H1 (cell line): ENCODE results near the gene CA10. TPM values are rescaled to one million over a fixed set of nuclear protein-coding genes. Genes with fewer than 3 reads are reported as not detected.

Experiments
- CTCF ChIA-PET: fragments of 300-600 bp; sonication (Branson Sonifier 250); formaldehyde crosslinking; loops from one replicate; lab custom pipeline; 2021; ENCODE audit not compliant: partially characterized antibody; lab: Charles Lee
- POLR2A ChIA-PET: fragments of 300-600 bp; sonication (Branson Sonifier 250); formaldehyde crosslinking; loops from one replicate; lab custom pipeline; 2021; ENCODE audit warnings: inconsistent platforms; ENCODE audit not compliant: partially characterized antibody; lab: Charles Lee
- DNase-seq, 2 experiments: peaks; one replicate each; pipeline versions ENCODE4 v3.0.0 to v3.0.0-alpha.2; 2010 to 2022; ENCODE audit warnings: low spot score in 2 of 2, low read depth in 1 of 2, mixed read lengths in 1 of 2
- FAIRE-seq: peaks from 2 replicates; lab custom pipeline; 2011; peaks lifted over from hg19 to GRCh38; lab: Jason Lieb, UNC
- H2AFZ ChIP-seq: 2 replicates; pipeline ENCODE4 v1.8.1; 2012; ENCODE audit warnings: low read length, inconsistent platforms
- H2AK5ac ChIP-seq: 2 replicates; pipeline ENCODE4 v1.6.1; 2013; ENCODE audit warnings: low read depth, low read length
- H2BK120ac ChIP-seq: replicated peaks from 2 replicates; pipeline ENCODE3; 2013; ENCODE audit warnings: low read depth, low read length, inconsistent platforms
- H2BK12ac ChIP-seq: 2 replicates; pipeline ENCODE4 v1.6.1; 2013; ENCODE audit warnings: low read depth, low read length
- H2BK15ac ChIP-seq: 2 replicates; pipeline ENCODE4 v1.6.1; 2013; ENCODE audit warnings: low read length
- H2BK20ac ChIP-seq: 2 replicates; pipeline ENCODE4 v1.6.1; 2013; ENCODE audit warnings: low read length
- H2BK5ac ChIP-seq: 2 replicates; pipeline ENCODE4 v1.6.1; 2013; ENCODE audit warnings: low read depth, low read length
- H3K14ac ChIP-seq: 2 replicates; pipeline ENCODE4 v1.6.1; 2013; ENCODE audit warnings: inconsistent platforms; ENCODE audit not compliant: insufficient read length
- H3K18ac ChIP-seq: 2 replicates; pipeline ENCODE4 v1.6.1; 2013; ENCODE audit warnings: low read length; ENCODE audit errors: extremely low read depth
- H3K23ac ChIP-seq: 2 replicates; pipeline ENCODE4 v1.6.1; 2013; ENCODE audit warnings: inconsistent platforms; ENCODE audit not compliant: insufficient read length
- H3K23me2 ChIP-seq: 2 replicates; pipeline ENCODE4 v1.6.1; 2013; ENCODE audit warnings: low read depth, low read length
- H3K27ac ChIP-seq: 2 replicates; pipeline ENCODE4 v1.6.1; 2011; ENCODE audit warnings: low read depth, low read length, inconsistent platforms
- H3K27me3 ChIP-seq, 4 experiments: replicated peaks in 1 of 4; 1 replicate in 1 of 4; 2 replicates in 3 of 4; pipeline versions ENCODE4 v1.6.1 to v1.8.1; 2011 to 2013; ENCODE audit warnings: low read length in 3 of 4, mild to moderate bottlenecking in 3 of 4, inconsistent platforms in 2 of 4, mixed read lengths in 2 of 4, moderate library complexity in 1 of 4; ENCODE audit not compliant: control insufficient read depth in 3 of 4, insufficient read depth in 3 of 4; ENCODE audit errors: extremely low read depth in 1 of 4
- H3K36me3 ChIP-seq, 4 experiments: 2 replicates each; pipeline versions ENCODE4 v1.6.1 to v1.8.1; 2011 to 2013; ENCODE audit warnings: mild to moderate bottlenecking in 4 of 4, low read length in 3 of 4, moderate library complexity in 2 of 4, control low read depth in 1 of 4, inconsistent platforms in 1 of 4; ENCODE audit not compliant: insufficient read depth in 4 of 4, control insufficient read depth in 2 of 4
- H3K4ac ChIP-seq: replicated peaks from 2 replicates; pipeline ENCODE3; 2013; ENCODE audit warnings: low read length, low read depth, mixed read lengths, inconsistent platforms; ENCODE audit not compliant: insufficient read length
- H3K4me1 ChIP-seq, 4 experiments: replicated peaks in 1 of 4; 1 replicate in 1 of 4; 2 replicates in 3 of 4; pipeline versions ENCODE4 v1.6.1 to v1.8.1; 2011 to 2013; ENCODE audit warnings: low read length in 3 of 4, inconsistent platforms in 2 of 4, mixed read lengths in 1 of 4; ENCODE audit not compliant: insufficient read depth in 4 of 4, control insufficient read depth in 3 of 4
- H3K4me2 ChIP-seq, 2 experiments: 2 replicates each; pipeline versions ENCODE4 v1.6.1 to v1.8.1; 2011 to 2013; ENCODE audit warnings: low read depth in 2 of 2, low read length in 2 of 2, control low read depth in 1 of 2, inconsistent platforms in 1 of 2, mild to moderate bottlenecking in 1 of 2; ENCODE audit not compliant: insufficient read depth in 1 of 2
- H3K4me3 ChIP-seq, 4 experiments: fragments of 200-600, 300-600 bp in 1 of 4; sonication (generic), shearing (Covaris generic), sonication (Bioruptor Twin) in 1 of 4; 2 replicates each; pipeline versions ENCODE4 v1.5.1 to v1.8.1; 2011 to 2016; ENCODE audit warnings: low read length in 4 of 4, low read depth in 3 of 4, control low read depth in 2 of 4, inconsistent platforms in 2 of 4, mild to moderate bottlenecking in 2 of 4, mixed read lengths in 1 of 4, moderate library complexity in 1 of 4; ENCODE audit not compliant: insufficient read depth in 2 of 4; ENCODE audit errors: extremely low read depth in 1 of 4
- H3K56ac ChIP-seq: replicated peaks from 2 replicates; pipeline ENCODE3; 2013; ENCODE audit warnings: low read depth, mild to moderate bottlenecking, mixed read lengths, low read length, inconsistent platforms; ENCODE audit not compliant: insufficient read length
- H3K79me1 ChIP-seq: 2 replicates; pipeline ENCODE4 v1.6.1; 2013; ENCODE audit warnings: low read depth, low read length, control low read depth
- H3K79me2 ChIP-seq, 2 experiments: 2 replicates each; pipeline versions ENCODE4 v1.6.1 to v1.8.1; 2012 to 2013; ENCODE audit warnings: low read length in 2 of 2, mild to moderate bottlenecking in 2 of 2, inconsistent platforms in 1 of 2; ENCODE audit not compliant: insufficient read depth in 2 of 2, control insufficient read depth in 1 of 2
- H3K9ac ChIP-seq, 4 experiments: replicated peaks in 1 of 4; 1 replicate in 1 of 4; 2 replicates in 3 of 4; pipeline versions ENCODE4 v1.6.1 to v1.8.1; 2011 to 2013; ENCODE audit warnings: low read depth in 3 of 4, low read length in 3 of 4, control low read depth in 2 of 4, mild to moderate bottlenecking in 2 of 4, moderate library complexity in 2 of 4, inconsistent platforms in 1 of 4; ENCODE audit errors: extremely low read depth in 1 of 4
- H3K9me3 ChIP-seq, 2 experiments: 2 replicates each; pipeline versions ENCODE4 v1.6.1 to v1.8.1; 2012 to 2013; ENCODE audit warnings: mild to moderate bottlenecking in 2 of 2, moderate library complexity in 2 of 2, control low read depth in 1 of 2, inconsistent platforms in 1 of 2, low read depth in 1 of 2, low read length in 1 of 2, mixed read lengths in 1 of 2; ENCODE audit not compliant: insufficient read depth in 2 of 2
- H4K20me1 ChIP-seq, 2 experiments: replicated peaks in 1 of 2; 2 replicates each; pipeline versions ENCODE3 to v1.8.1; 2011 to 2013; ENCODE audit warnings: inconsistent platforms in 2 of 2, low read length in 2 of 2, mild to moderate bottlenecking in 1 of 2; ENCODE audit not compliant: insufficient read depth in 2 of 2, control insufficient read depth in 1 of 2
- H4K5ac ChIP-seq: 2 replicates; pipeline ENCODE4 v1.6.1; 2013; ENCODE audit warnings: low read length, low read depth, mixed read lengths, inconsistent platforms; ENCODE audit not compliant: insufficient read length
- H4K8ac ChIP-seq: 2 replicates; pipeline ENCODE4 v1.8.0; 2013; ENCODE audit warnings: mild to moderate bottlenecking, moderate library complexity, low read length, inconsistent platforms; ENCODE audit not compliant: insufficient read depth; ENCODE audit errors: extremely low read depth
- H4K91ac ChIP-seq: replicated peaks from 2 replicates; pipeline ENCODE3; 2013; ENCODE audit warnings: low read length, mixed read lengths, inconsistent platforms; ENCODE audit not compliant: insufficient read length
- CHD1 ChIP-seq: IDR thresholded peaks from 2 replicates; pipeline ENCODE4 v1.6.1; 2012; ENCODE audit warnings: low read depth, low read length, improper control_type of control experiment
- CTBP2 ChIP-seq: IDR thresholded peaks from 2 replicates; pipeline ENCODE4 v1.7.0; 2011; ENCODE audit warnings: borderline replicate concordance, mild to moderate bottlenecking, moderate library complexity, mixed read lengths, low read length; ENCODE audit not compliant: insufficient read depth, insufficient read length
- KDM1A ChIP-seq: fragments of 200-600, 300-600 bp; sonication (generic); IDR thresholded peaks from 2 replicates; pipeline ENCODE4 v1.7.1; 2016; ENCODE audit warnings: mild to moderate bottlenecking, low read length, borderline replicate concordance
- POU5F1 ChIP-seq: IDR thresholded peaks from 2 replicates; pipeline ENCODE4 v1.6.1; 2011; ENCODE audit warnings: low read depth, mild to moderate bottlenecking, low read length, moderate library complexity
- SAP30 ChIP-seq: fragments of 300-600 bp; sonication (generic); IDR thresholded peaks from 2 replicates; pipeline ENCODE4 v1.7.1; 2012; ENCODE audit warnings: low read length, moderate library complexity, mild to moderate bottlenecking, inconsistent platforms; ENCODE audit not compliant: insufficient read depth, insufficient replicate concordance
- SUZ12 ChIP-seq: fragments of 200-600 bp; sonication (generic); IDR thresholded peaks from 2 replicates; pipeline ENCODE4 v1.6.1; 2012; ENCODE audit warnings: mild to moderate bottlenecking, inconsistent platforms, low read length, moderate library complexity, mixed read lengths
- USF2 ChIP-seq: IDR thresholded peaks from 2 replicates; pipeline ENCODE4 v1.6.1; 2011; ENCODE audit warnings: low read length, improper control_type of control experiment
- WGBS, 2 experiments: shearing (Covaris generic) in 1 of 2; methylation state at CpG; one replicate each; pipeline versions ENCODE4 v1.1.6 to v1.1.7; 2013 to 2015; ENCODE audit warnings: low lambda C conversion rate in 2 of 2, mixed read lengths in 2 of 2, inconsistent platforms in 1 of 2, low coverage in 1 of 2, missing lambda C conversion rate in 1 of 2; ENCODE audit not compliant: insufficient replicate concordance in 2 of 2, insufficient coverage in 1 of 2, insufficient read length in 1 of 2; ENCODE audit errors: extremely low coverage in 1 of 2, missing lambda C conversion rate in 1 of 2; 5-methylcytosine and 5-hydroxymethylcytosine counted together
- polyA plus RNA-seq, 7 experiments: library from polyadenylated mRNA; depleted of rRNA in 3 of 7; stranded (reverse) in 5 of 7; unstranded in 2 of 7; fragments of >200 nt in 5 of 7; fragments of 200-250 nt in 2 of 7; gene quantifications; 1 replicate in 5 of 7; 2 replicates in 1 of 7; 4 replicates in 1 of 7; pipeline versions ENCODE4 v1.2.1 to v1.2.3, GENCODE V29; 2011 to 2013; ENCODE audit warnings: missing spikeins in 2 of 7, mixed read lengths in 2 of 7
- total RNA-seq: library from RNA; stranded (reverse); fragmentation: NEBNext Ultra II Directional; extraction: Animal tissue kit (Norgen Biotek cat#: 25700); gene quantifications from 2 replicates; pipeline ENCODE4 v1.2.1, GENCODE V29; 2021
- TF ChIP-seq, protein P1 (sequence below): IDR thresholded peaks from 2 replicates; pipeline ENCODE4 v1.6.1; 2011; ENCODE audit warnings: low read depth, mild to moderate bottlenecking, low read length; ENCODE audit not compliant: insufficient read depth
- TF ChIP-seq, protein P2 (sequence below), 3 experiments: IDR thresholded peaks; 1 replicate in 2 of 3; 2 replicates in 1 of 3; pipeline versions ENCODE4 v1.5.1 to v1.6.1; 2011; ENCODE audit warnings: low read length in 3 of 3, mild to moderate bottlenecking in 3 of 3, inconsistent platforms in 2 of 3, low read depth in 1 of 3, moderate library complexity in 1 of 3; ENCODE audit not compliant: insufficient read depth in 1 of 3; ENCODE audit errors: control extremely low read depth in 1 of 3

CA10 gene
- total and polyA plus RNA-seq, 2 of the 8 experiments (the other 6 are each of a cell fraction or from before 2014, with no cell fraction given) = 0.60 to 0.63 TPM

DNA sequence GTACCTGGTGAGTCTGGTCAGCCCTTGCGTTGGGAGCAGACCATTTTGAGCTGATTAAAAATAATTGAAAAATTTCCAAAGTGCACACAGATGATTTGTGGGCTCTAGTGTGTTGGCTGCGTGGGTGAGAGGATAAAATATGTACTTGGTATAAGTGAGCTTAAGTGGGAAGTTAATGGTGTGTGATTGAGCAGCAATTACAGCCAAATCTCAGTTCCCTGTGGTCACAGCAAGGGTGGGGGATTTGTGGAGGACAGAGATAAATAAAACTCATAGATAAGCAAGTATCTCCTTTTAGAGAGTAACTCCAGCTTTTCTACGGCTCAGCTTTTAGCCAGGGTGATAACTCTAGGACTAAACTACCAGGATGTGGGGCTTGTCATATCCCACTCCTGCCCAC, 507.7 kb downstream of the CA10 start:
- H4K5ac ChIP-seq = no peak overlapping the region
- no peak overlapping the region for H3K27ac ChIP-seq
- peaks cover 0 to 8% (median 3%) of the 10 kb centered on the region in 4 experiments; a peak in 2 of 7 replicates for H3K4me1 ChIP-seq
- DNase-seq = no peak
- ChIA-PET CTCF (interaction anchor here (1.1 to 4.1 kb wide), 8 partner anchors 11 to 279 kb away, joined by 3 to 32 read pairs (median 4); no protein-coding TSS in a partner anchor), POLR2A (no interaction called here)
- H2BK120ac ChIP-seq = no peak overlapping the region
- H2BK20ac ChIP-seq = no peak overlapping the region
- no peaks in the 10 kb centered on the region for H4K20me1 ChIP-seq
- H3K4ac ChIP-seq = no peak overlapping the region
- no peak overlapping the region for H2AFZ ChIP-seq
- H2AK5ac ChIP-seq = no peak overlapping the region
- H2BK15ac ChIP-seq = no peak overlapping the region
- 94% methylated on average over 3 of the region's 3 CpGs; no CpG with 5 or more reads in 1 of the 2 experiments for WGBS, 2 experiments
- no peak overlapping the region for H3K4me2 ChIP-seq
- no peaks in the 10 kb centered on the region for H3K9me3 ChIP-seq
- no peak overlapping the region for H2BK12ac ChIP-seq
- no peak overlapping the region for H3K14ac ChIP-seq
- no peak overlapping the region for H3K56ac ChIP-seq
- H4K8ac ChIP-seq = no peak overlapping the region
- H2BK5ac ChIP-seq = no peak overlapping the region
- FAIRE-seq = no peak
- H3K27me3 ChIP-seq = no peaks in the 10 kb centered on the region
- H4K91ac ChIP-seq = no peak overlapping the region
- no peak overlapping the region for H3K9ac ChIP-seq
- no peak overlapping the region for H3K4me3 ChIP-seq
- H3K79me1 ChIP-seq = no peaks in the 10 kb centered on the region
- no peak overlapping the region for H3K18ac ChIP-seq
- no peak overlapping the region for H3K23ac ChIP-seq
- no peaks in the 10 kb centered on the region for H3K23me2 ChIP-seq
- H3K79me2 ChIP-seq = no peaks in the 10 kb centered on the region
- no peaks in the 10 kb centered on the region for H3K36me3 ChIP-seq
- no peak for TF ChIP-seq SUZ12
- no peak for TF ChIP-seq CTBP2
- TF ChIP-seq, protein P1, sequence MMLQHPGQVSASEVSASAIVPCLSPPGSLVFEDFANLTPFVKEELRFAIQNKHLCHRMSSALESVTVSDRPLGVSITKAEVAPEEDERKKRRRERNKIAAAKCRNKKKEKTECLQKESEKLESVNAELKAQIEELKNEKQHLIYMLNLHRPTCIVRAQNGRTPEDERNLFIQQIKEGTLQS = no peak
- no peak for TF ChIP-seq KDM1A
- TF ChIP-seq USF2 = no peak
- TF ChIP-seq POU5F1 = no peak
- TF ChIP-seq, protein P2, sequence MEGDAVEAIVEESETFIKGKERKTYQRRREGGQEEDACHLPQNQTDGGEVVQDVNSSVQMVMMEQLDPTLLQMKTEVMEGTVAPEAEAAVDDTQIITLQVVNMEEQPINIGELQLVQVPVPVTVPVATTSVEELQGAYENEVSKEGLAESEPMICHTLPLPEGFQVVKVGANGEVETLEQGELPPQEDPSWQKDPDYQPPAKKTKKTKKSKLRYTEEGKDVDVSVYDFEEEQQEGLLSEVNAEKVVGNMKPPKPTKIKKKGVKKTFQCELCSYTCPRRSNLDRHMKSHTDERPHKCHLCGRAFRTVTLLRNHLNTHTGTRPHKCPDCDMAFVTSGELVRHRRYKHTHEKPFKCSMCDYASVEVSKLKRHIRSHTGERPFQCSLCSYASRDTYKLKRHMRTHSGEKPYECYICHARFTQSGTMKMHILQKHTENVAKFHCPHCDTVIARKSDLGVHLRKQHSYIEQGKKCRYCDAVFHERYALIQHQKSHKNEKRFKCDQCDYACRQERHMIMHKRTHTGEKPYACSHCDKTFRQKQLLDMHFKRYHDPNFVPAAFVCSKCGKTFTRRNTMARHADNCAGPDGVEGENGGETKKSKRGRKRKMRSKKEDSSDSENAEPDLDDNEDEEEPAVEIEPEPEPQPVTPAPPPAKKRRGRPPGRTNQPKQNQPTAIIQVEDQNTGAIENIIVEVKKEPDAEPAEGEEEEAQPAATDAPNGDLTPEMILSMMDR (IDR thresholded peaks at IDR 0.05; ENCODE audit: control extremely low read depth in 1 of 3, insufficient read depth in 1 of 3, low read depth in 1 of 3, low read length in 3 of 3) = no peak
- TF ChIP-seq SAP30 = no peak
- TF ChIP-seq CHD1 = no peak
